ENCODE data around the gene EIF4B.
"Not testable (repeated sequence)": the region's sequence is repeated elsewhere in the genome, so short reads cannot be mapped to it uniquely, and the experiment has no call there.

The EIF4B gene

DNA sequence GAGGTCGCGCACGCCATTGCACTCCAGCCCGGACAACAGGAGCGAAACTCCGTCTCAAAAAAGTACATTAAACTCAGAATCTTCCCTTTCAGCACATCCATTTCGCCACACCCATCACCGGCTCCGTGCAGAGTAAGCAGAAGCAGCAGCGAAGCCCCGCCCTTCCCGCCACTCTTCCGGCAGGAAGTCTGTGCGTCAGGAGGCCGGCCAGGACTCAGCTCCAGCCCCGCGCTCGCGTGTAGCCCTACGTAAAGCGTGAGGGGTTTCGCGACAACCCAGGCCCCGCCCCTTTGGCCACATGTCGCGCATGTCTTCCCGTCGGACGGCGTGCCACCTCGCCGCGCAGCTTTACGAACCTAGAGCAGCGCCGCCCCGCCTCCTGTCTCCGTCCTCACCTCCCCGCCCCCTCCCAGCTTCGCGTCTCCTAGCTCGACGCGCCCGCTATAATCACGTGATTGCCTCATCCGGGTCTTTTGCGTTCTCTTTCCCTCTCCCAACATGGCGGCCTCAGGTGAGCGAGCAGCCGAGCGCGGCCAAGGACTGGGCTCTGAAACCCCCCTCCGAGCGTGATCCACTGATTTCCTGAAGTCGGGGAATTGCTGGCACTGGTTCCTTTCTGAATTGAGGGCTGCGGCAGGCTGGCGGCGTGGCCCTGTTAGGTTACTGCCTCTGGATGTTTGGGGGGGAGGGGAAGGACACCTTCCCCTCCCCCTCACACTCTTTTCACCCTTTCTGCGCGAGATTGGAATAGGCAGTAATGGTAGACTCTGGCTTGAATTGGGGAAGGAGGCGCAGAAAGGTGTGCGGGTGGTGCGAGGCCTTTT lies at the start of gene EIF4B:
Gene EIF4B (plus strand): TSS at position 471 of the 824 bp plus-strand sequence. CDS start 28 bp downstream, at position 499.
- DNase-seq (ENCODE audit: low read depth) = peak; percentile 100

GRCh38 chr12:52956987-52957386 lies 49.3 kb upstream of the EIF4B start:
- no peak for DNase-seq (ENCODE audit: low read depth)

DNA sequence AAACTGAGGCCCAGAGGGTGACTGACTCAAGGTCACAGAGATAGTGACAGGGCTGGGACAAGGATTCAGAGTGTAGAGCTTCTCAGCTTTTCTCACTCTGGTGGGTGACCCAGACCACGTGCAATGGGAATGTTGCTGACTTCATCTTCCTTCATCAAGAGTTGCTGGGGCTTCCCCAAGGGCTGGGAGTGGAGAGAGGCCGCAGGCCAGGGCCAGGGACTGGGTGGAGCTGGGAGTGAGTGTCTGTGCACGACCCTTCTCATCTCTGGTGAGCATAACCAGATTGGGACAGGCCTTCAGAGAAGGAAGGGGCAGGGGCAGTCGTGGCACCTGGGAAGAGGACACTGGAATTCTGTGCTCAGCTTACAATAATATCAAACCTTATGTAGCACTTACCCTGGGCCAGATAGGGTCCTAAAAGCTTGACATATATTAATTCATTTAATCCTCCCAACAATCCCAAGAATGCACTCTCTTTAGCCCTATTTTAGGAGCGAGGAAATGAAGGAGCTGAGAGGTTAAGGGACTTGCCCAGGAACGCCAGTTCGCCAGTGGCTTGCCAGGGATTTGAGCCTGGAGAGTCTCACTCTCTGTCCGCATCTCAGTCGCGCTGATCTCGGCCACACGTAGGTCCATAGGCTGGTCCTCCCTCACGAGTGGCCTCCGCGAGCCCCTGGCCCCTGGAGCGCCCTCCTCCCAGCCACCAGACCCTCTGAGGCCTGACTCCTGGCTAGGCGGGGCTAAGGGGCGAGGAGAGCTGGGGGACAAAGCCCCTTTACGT lies 41.5 kb upstream of the EIF4B start:
- DNase-seq (ENCODE audit: low read depth) = no peak

- no peak for DNase-seq (ENCODE audit: low read depth)
Observed at GRCh38 chr12:52965337-52965731, 40.9 kb upstream of the EIF4B start.

DNA sequence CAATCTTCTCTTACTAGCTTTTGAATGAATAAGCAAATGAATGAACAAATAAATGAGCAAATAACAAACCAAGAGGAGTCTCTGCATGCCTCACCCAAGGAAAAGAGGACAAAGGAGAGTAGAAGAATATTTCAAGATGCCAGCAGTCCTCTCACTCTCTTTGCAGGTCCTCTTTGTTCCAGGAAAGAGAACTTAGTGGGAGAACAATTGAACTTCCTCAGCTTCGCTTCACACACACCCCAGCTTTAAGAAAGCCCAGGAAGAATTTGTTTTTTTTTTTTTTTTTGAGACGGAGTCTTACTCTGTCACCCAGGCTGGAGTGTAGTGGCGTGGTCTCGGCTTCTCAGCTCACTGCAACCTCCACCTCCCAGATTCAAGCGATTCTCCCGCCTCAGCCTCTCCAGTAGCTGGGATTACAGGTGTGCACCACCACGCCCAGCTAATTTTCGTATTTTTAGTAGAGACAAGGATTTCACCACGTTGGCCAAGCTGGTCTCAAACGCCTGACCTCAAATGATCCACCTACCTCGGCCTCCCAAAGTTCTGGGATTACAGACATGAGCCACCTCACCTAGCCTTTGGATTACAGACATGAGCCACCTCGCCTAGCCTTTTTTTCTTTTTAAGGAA lies 37.0 kb upstream of the EIF4B start:
- DNase-seq (ENCODE audit: low read depth) = no peak

DNA sequence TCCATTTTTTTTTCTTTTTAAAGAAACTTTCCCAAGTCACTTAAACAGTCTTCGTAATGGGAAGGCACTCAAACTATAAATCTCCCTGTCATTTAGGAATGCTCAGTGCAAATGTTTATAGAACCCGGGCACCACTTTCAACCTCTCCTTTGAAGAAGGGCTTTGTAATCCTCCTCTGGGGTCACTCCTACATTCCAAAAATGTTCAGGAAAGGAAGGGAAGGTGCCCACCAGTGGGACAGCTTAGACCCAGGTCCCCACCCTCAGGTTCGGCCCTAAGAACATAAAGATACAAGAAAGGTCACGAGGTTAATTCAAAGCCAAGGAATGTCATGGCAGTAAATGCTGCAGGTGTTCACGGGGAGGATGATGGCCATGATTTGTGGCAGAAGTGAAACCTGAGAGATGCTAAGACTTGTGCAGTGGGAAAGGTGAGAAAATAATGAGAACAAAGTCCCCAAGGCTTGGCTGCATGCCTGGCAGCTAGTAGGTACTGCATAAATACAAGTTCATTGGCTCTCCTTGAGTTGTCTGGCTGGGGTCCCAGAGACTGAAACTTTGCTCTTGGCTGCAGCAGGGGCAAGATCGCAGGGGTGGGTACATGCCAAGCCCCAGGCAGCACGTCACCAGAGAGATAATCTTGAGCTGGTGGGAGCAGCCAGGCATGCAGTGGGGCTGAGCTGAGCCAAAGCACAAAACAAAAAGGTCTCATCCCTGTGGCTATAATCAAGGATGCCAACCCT lies 36.3 kb upstream of the EIF4B start:
- DNase-seq (ENCODE audit: low read depth) = no peak

- peak; percentile 33 for DNase-seq (ENCODE audit: low read depth)
Observed at GRCh38 chr12:52971679-52972329, 34.5 kb upstream of the EIF4B start.

- DNase-seq (ENCODE audit: low read depth) = no peak
Observed at GRCh38 chr12:52975204-52975603, 31.1 kb upstream of the EIF4B start.

DNA sequence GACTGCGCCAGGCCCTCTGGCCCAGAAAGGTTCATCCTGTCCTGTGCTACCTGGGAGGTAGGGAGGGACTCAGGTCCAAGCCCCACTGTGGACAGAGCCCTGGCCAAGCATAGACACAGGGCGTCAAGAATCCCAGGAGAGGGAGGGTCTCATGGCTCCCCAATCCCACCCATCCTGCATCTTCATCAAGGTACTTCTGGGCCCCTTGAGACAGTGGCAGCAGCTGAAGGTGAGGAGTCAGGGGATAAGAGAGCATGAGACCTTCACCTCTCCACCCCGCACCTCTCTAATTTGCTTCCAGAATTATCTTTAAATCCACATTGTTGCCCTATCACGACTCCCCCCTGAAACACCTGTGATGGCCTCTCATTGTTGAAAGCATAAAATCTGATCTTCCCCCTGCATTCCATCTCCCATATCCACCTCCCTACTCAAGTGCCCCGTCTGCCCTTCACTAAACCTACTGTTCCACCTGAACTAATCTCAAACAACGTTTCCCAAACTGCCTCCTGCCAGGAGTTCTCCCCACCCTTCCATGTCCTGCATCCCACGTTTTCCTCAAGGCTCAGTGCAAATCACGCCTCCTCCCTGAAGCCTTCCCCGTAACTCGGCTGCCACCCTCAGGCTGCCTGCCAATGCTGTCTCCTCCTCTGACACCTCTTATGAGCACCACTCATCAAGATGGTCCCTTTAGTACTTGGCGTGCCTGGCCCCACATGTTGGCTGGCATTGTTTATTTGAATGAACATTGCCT lies 30.3 kb upstream of the EIF4B start:
- DNase-seq (ENCODE audit: low read depth) = no peak

- no peak for DNase-seq (ENCODE audit: low read depth)
Observed at GRCh38 chr12:52976574-52977071, 29.6 kb upstream of the EIF4B start.

DNA sequence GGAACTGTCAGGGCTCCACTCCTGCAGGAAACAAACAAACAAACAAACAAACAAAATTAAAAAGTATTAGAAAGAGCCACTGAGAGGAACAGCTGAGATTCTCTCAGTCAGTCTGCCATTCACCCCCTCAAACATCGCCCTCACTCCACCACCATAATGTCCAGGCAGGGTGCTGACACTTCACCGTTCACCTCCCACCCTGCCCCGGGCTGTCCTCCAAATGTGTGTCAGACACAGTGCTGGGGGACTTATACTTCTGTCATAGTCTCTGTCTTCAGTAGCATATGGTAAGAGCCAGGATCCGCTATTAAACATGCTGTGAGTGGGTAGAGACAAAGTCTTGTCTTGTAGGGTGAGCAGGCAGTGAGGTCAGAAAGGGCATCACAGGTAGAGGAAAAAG lies 29.1 kb upstream of the EIF4B start:
- DNase-seq (ENCODE audit: low read depth) = no peak

DNA sequence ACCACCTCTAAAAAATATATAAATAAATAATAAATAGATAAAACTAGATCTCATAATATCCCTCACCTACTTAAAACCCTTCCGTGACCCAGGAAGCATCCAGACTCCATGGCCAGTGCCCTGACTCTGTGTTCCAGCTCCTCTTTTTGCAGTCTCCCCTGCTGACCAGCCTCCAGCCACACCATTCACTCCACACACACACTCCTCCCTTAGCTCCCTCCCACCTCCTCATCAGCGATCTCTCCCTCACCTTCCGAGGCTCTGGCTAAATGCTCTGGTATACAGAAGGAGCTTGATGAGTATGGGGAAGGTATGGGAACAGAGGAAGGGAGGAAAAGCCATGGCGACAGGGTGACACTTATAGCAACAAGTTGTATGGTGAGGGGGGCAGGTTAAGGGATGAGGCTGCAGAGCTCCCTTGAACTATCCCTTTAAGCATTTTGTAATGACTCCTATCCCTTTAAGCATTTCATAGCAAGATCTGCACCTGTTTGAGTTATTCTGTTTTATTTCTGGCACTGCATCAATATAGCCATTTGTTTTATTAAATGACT lies 26.1 kb upstream of the EIF4B start:
- no peak for DNase-seq (ENCODE audit: low read depth)

GRCh38 chr12:52980650-52981423 lies 25.4 kb upstream of the EIF4B start:
- DNase-seq (ENCODE audit: low read depth) = peak; percentile 79

DNA sequence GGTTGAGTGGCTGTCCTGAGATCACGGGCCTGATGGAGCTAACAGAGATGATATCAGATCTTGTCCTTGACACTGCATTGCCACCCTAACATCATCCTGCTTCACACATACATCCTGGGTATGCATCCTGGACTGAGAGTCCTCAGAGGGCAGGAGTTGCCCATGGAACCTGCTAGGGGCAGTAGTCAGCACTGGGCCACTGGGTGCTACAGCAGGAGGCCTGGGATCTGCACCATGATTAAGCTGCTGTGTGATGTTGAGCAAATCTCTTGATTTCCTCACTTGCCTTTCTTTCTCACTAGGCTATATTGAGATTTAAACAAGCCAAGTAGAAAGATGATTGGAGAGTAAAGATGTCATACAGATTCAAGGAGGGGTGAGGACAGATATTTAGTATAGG lies 22.1 kb upstream of the EIF4B start:
- no peak for DNase-seq (ENCODE audit: low read depth)

GRCh38 chr12:52988898-52989297 lies 17.4 kb upstream of the EIF4B start:
- no peak for DNase-seq (ENCODE audit: low read depth)

- DNase-seq (ENCODE audit: low read depth) = no peak
Observed at GRCh38 chr12:52990206-52990605, 16.1 kb upstream of the EIF4B start.

DNA sequence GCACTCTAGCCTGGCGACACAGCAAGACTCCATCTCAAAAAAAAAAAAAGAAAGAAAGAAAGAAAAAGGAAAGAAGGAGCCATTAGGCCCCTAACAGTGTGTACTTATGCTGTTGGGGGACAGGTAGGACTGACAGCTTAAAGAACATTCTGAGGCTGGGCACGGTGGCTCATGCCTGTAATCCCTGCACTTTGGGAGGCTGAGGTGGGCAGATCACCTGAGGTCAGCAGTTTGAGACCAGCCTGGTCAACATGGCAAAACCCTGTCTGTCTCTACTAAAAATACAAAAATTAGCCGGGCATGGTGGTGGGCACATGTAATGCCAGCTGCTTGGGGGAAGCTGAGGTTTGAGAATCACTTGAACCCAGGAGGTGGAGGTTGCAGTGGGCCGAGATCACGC lies 14.0 kb upstream of the EIF4B start:
- not testable (repeated sequence) for DNase-seq (ENCODE audit: low read depth)

GRCh38 chr12:52992699-52993557 lies 13.3 kb upstream of the EIF4B start:
- DNase-seq (ENCODE audit: low read depth) = no peak

- no peak for DNase-seq (ENCODE audit: low read depth)
Observed at GRCh38 chr12:52993558-52993869, 12.7 kb upstream of the EIF4B start.

Measured in fibroblast of gingiva (primary cell).